HepG2 (cell line): ENCODE results near the gene NFE2.
"Not testable (repeated sequence)": the region's sequence is repeated elsewhere in the genome, so short reads cannot be mapped to it uniquely, and the experiment has no call there.

ENCODE experiments used
- SMAD1 ChIP-seq: sonication (generic); formaldehyde crosslinking; IDR thresholded peaks from 2 replicates; pipeline ENCODE4 v1.4.0; 2020; ENCODE audit warnings: missing genetic modification reagents, low read depth, mild to moderate bottlenecking, borderline replicate concordance
- ZNF251 ChIP-seq: sonication (generic); formaldehyde crosslinking; IDR thresholded peaks from 2 replicates; pipeline ENCODE4 v1.9.0; 2021; ENCODE audit warnings: mild to moderate bottlenecking, missing genetic modification reagents
- ZNF292 ChIP-seq: sonication (generic); formaldehyde crosslinking; IDR thresholded peaks from 2 replicates; pipeline ENCODE4 v1.8.1; 2022; ENCODE audit warnings: mild to moderate bottlenecking, low read depth, missing genetic modification reagents, borderline replicate concordance
- ZNF746 ChIP-seq: sonication (generic); formaldehyde crosslinking; IDR thresholded peaks from 2 replicates; pipeline ENCODE4 v1.8.0; 2022; ENCODE audit warnings: mild to moderate bottlenecking, missing genetic modification reagents
- TF ChIP-seq, protein P1 (sequence below): IDR thresholded peaks from 2 replicates; pipeline ENCODE4 v1.4.0; 2020; ENCODE audit warnings: mild to moderate bottlenecking, missing genetic modification reagents
- TF ChIP-seq, protein P2 (sequence below): sonication (generic); formaldehyde crosslinking; IDR thresholded peaks from 2 replicates; pipeline ENCODE4 v1.5.0; 2020; ENCODE audit warnings: mild to moderate bottlenecking, missing genetic modification reagents, moderate library complexity
- TF ChIP-seq, protein P3 (sequence below): sonication (generic); formaldehyde crosslinking; IDR thresholded peaks from 2 replicates; pipeline ENCODE4 v1.4.0; 2020; ENCODE audit warnings: low read depth, missing genetic modification reagents

DNA sequence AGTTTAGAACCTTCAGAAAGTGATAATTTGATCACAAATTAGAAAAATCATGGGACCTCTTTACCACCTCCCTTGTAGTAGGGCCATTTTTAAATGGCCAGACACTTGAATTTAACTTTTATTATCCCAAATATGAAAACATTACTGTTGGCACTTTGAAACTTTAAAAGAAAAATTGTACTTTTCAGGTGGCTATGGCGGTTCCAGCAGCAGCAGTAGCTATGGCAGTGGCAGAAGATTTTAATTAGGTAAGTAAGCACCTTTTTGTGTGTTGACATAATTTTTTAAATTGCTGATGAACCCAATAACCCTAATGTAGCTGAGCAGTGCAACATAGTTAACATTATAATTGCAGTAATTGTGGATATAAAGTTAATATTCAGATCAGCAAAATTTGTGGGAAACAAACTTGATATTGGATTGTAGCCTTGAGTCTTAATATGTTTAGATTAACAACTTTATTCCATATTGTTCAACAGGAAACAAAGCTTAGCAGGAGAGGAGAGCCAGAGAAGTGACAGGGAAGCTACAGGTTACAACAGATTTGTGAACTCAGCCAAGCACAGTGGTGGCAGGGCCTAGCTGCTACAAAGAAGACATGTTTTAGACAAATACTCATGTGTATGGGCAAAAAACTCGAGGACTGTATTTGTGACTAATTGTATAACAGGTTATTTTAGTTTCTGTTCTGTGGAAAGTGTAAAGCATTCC, 16.6 kb downstream of the NFE2 start:
- TF ChIP-seq, protein P1, sequence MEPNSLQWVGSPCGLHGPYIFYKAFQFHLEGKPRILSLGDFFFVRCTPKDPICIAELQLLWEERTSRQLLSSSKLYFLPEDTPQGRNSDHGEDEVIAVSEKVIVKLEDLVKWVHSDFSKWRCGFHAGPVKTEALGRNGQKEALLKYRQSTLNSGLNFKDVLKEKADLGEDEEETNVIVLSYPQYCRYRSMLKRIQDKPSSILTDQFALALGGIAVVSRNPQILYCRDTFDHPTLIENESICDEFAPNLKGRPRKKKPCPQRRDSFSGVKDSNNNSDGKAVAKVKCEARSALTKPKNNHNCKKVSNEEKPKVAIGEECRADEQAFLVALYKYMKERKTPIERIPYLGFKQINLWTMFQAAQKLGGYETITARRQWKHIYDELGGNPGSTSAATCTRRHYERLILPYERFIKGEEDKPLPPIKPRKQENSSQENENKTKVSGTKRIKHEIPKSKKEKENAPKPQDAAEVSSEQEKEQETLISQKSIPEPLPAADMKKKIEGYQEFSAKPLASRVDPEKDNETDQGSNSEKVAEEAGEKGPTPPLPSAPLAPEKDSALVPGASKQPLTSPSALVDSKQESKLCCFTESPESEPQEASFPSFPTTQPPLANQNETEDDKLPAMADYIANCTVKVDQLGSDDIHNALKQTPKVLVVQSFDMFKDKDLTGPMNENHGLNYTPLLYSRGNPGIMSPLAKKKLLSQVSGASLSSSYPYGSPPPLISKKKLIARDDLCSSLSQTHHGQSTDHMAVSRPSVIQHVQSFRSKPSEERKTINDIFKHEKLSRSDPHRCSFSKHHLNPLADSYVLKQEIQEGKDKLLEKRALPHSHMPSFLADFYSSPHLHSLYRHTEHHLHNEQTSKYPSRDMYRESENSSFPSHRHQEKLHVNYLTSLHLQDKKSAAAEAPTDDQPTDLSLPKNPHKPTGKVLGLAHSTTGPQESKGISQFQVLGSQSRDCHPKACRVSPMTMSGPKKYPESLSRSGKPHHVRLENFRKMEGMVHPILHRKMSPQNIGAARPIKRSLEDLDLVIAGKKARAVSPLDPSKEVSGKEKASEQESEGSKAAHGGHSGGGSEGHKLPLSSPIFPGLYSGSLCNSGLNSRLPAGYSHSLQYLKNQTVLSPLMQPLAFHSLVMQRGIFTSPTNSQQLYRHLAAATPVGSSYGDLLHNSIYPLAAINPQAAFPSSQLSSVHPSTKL: not testable (repeated sequence)
- TF ChIP-seq ZNF292 (CRISPR knock-in tag); SMAD1; ZNF746 (CRISPR knock-in tag); ZNF251 (CRISPR knock-in tag): not testable (repeated sequence)
- TF ChIP-seq, protein P2, sequence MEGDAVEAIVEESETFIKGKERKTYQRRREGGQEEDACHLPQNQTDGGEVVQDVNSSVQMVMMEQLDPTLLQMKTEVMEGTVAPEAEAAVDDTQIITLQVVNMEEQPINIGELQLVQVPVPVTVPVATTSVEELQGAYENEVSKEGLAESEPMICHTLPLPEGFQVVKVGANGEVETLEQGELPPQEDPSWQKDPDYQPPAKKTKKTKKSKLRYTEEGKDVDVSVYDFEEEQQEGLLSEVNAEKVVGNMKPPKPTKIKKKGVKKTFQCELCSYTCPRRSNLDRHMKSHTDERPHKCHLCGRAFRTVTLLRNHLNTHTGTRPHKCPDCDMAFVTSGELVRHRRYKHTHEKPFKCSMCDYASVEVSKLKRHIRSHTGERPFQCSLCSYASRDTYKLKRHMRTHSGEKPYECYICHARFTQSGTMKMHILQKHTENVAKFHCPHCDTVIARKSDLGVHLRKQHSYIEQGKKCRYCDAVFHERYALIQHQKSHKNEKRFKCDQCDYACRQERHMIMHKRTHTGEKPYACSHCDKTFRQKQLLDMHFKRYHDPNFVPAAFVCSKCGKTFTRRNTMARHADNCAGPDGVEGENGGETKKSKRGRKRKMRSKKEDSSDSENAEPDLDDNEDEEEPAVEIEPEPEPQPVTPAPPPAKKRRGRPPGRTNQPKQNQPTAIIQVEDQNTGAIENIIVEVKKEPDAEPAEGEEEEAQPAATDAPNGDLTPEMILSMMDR (CRISPR knock-in tag): not testable (repeated sequence)
- TF ChIP-seq, protein P3, sequence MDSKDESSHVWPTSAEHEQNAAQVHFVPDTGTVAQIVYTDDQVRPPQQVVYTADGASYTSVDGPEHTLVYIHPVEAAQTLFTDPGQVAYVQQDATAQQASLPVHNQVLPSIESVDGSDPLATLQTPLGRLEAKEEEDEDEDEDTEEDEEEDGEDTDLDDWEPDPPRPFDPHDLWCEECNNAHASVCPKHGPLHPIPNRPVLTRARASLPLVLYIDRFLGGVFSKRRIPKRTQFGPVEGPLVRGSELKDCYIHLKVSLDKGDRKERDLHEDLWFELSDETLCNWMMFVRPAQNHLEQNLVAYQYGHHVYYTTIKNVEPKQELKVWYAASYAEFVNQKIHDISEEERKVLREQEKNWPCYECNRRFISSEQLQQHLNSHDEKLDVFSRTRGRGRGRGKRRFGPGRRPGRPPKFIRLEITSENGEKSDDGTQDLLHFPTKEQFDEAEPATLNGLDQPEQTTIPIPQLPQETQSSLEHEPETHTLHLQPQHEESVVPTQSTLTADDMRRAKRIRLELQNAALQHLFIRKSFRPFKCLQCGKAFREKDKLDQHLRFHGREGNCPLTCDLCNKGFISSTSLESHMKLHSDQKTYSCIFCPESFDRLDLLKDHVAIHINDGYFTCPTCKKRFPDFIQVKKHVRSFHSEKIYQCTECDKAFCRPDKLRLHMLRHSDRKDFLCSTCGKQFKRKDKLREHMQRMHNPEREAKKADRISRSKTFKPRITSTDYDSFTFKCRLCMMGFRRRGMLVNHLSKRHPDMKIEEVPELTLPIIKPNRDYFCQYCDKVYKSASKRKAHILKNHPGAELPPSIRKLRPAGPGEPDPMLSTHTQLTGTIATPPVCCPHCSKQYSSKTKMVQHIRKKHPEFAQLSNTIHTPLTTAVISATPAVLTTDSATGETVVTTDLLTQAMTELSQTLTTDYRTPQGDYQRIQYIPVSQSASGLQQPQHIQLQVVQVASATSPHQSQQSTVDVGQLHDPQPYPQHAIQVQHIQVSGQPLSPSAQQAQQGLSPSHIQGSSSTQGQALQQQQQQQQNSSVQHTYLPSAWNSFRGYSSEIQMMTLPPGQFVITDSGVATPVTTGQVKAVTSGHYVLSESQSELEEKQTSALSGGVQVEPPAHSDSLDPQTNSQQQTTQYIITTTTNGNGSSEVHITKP (CRISPR knock-in tag): not testable (repeated sequence)
